Ramos (cell line): ENCODE results near the gene SUPT3H.

Experiments
- in situ Hi-C: fragments of 300-500 bp; cut with MboI; formaldehyde crosslinking; loops from one replicate; pipeline ENCODE4 v1.14.3; 2022; ENCODE audit warnings: low sequenced_read_pairs; ENCODE audit not compliant: unreplicated experiment

SUPT3H gene

DNA sequence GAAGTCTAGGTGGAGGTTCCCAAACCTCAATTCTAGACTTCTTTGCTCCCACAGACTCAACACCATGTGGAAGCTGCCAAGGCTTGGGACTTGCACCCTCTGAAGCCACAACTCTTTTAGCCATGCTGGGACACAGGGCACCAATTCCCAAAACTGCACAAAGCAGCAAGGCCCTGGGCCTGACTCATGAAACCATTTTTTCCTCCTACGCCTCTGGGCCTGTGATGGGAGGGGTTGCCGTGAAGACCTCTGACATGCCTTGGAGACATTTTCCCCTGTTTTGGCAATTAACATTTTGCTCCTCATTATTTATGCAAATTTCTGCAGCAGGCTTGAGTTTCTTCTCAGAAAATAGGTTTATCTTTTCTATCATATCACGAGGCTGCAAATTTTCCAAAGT lies 405.0 kb downstream of the SUPT3H start:
- in situ Hi-C loops = no loop called here

DNA sequence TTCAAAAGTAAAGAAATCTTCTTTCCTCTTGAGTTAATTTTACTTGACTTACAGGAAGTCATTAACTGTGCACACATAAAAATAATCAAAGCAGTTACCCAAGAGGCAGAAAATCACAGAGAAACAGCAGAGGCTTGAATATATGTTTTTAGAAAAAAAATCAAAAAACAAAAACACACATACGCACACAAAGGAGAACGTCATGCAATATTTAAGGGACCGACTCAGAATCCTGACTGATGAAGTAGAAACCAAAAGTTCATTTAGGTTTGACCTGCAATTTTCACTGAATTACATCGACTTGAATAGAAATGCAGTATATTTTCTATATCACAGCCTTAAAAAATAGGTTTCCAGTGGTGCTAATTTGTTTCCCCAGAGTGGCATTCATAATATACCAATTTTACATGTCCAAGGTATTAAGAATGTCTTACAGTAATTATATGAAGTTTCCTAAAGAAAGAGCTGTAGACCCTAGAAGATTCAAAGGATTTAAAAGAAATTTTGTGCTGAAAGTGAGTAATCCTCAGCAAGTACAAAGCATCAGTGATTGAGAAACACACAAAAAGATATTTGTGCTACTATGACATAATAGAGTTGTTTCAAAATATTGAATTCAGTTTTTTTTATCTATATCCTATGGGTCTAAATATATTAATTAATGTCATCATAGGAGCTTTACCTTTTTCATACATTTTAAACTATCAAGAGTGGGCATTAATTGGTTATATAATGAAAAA lies 408.1 kb downstream of the SUPT3H start:
- in situ Hi-C loops = no loop called here

DNA sequence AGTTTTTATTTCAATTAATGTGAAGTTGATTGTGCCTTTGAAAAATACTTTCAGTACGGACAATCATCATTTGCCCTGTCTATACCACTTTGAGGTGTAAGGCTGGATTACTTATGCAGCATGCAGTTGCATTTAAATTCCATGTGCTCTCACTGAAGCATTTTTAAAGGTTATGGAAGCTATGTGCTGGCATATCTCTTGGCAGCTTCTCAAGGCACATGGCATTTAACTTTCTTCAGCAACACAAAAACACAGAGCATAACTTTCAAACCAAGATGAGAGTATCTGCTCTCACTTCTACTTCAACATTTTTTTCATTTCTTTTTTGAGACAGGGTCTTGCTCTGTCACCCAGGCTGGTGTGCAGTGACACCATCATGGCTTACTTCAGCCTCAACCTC lies 410.3 kb downstream of the SUPT3H start:
- in situ Hi-C loops = no loop called here

DNA sequence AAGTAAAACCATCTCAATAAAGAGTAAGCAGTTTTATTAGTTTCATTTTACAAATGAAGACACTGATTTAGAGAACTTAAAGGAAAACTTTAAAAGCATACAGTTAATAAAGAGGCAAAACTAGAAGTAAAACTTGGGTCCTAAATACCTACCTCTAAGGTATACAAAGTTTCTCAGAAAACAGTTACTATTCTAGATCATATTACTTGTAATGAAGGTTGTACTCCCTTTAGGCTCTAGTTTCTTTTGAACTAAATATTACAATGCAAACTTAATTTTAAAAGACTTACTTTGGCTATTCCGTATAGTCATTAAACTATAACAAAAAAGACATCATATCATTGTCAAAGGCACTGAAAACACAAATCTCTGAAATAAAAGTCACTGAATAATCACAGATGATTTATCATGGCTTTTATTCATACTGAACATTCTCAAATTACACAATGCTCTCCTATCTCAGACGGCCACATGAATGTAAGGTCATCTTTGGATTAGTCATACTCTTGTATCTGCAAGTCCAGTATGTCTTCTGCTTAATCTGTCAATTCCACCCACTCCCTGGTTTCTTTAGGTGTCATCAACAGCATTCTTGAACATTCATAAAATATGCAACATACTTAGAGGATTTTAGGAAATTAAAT lies 411.2 kb downstream of the SUPT3H start:
- in situ Hi-C loops = no loop called here

DNA sequence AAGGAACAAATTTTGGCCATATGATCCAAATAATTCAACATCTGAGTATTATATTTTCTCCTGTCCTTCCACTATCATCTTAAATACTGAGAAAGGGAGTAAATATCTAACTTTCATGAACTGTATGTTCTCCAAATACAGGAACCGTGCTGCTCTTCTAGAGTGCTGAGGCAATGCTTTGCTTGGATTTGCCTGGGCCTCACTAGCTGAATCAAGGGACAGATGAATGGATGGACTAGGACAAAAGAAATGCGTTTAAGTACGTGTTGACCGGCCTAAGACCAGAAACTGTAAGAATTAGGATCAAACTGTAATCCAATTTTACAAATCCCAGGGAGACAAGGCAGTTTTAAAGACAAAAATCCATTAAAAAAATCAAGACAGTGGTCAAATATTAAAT lies 412.0 kb downstream of the SUPT3H start:
- in situ Hi-C loops = no loop called here

DNA sequence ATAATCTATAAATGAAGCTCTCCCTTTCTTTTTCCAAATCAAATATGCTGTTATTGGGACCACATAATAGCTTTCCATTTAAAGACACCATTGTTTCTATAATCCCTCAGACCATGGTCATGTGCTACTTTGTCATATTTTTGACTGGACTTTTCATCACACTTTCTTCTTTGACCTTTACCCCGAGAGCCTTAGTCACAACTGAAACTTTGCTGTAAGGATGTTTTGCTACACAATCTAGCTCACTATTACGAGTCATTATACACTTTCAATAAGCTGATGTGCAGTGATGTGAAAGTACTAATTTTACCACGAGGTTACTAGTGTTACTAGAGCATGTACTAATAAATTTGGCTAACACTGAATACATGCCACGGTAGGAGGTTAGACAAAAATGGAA lies 416.8 kb downstream of the SUPT3H start:
- in situ Hi-C loops = no loop called here

DNA sequence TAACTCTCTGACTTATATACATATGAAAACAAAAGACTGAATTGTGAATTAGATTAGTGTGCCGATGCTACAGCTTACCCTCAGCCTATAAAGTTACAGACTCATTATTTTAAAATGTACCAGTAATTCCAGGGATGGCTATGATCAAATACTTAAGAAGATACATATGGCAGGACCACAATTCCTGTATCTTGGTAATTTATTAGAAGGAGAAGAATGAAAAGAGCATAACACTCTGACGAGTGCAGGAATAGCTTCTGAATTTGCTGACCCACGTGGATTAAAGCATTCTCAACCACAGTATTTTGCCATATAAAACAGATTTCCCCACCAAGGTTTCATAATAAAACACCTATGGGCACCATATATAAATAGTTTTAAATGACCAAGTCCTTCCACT lies 418.1 kb downstream of the SUPT3H start:
- in situ Hi-C loops = no loop called here

DNA sequence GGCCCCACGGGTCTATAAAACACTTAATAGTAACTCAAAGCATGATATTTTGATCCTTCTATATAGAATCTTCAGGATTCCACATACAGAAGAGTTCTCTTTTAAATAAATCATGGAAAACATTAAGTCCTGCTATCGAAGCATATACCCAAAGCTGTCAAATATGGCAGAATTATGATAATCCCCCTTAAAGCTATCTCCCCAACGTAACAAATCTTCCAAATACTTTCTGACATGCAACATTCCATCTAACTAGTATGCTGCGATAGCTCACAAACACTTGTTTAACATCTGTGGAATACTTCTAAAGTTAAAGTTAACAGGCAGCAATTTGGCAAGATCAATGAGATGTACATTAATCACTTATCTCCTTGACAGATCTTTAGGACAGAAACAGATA lies 420.6 kb downstream of the SUPT3H start:
- in situ Hi-C loops = no loop called here

DNA sequence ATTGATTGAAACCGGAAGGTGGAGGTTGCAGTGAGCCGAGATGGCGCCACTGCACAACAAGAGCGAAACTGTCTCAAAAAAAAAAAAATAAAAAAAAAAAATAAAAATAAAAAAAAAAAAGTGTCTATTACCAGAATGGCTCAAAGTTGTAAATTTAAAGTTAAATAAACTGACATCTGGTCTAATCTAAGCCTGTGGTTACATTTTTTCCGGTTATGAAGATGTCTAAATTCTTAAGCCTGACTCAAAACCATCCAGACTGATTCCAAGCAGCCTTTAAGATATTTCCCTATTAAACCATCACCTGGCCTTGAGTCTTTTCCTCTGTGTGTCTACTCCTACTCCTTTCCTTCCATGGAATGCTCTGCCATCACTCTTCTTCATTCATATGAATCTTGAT lies 421.3 kb downstream of the SUPT3H start:
- in situ Hi-C loops = no loop called here

DNA sequence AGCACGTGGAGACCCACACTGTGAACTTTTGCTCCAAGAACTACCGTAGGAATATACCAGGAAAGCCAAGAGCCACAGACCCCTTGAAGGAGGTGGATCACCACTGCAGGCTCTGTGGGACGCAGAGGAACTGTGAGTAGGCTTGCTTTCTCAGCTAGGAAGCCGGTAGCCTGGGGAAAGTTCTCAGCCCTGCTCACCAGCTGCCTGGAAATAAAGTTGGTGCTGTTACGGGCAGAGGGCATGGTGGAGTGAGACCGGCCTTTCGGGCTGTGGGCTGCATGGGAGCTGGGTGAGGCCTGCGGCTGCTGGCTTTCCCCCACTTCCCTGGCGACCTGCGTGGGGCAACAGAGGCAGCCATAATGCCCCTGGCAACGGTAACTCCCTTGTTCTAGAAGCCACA lies 422.6 kb downstream of the SUPT3H start:
- in situ Hi-C loops = no loop called here

DNA sequence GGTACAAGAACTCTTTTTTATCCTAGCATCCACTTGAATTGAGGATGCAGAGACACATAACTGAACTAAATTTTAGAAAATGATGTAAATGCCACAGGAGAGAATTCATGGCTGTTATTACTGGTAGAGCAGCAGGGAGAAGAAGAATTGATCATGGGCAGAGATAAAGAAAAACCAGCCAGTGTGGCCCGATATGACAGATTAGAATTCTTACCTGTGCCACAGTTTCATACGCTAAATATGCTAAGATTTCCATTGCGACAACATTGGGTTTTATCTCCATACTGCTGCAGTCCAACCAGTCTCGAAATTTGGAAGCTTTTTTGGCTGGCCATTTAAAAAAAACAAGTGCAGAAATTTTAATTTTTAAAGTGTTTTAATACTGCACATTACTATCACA lies 423.5 kb downstream of the SUPT3H start:
- in situ Hi-C loops = no loop called here

DNA sequence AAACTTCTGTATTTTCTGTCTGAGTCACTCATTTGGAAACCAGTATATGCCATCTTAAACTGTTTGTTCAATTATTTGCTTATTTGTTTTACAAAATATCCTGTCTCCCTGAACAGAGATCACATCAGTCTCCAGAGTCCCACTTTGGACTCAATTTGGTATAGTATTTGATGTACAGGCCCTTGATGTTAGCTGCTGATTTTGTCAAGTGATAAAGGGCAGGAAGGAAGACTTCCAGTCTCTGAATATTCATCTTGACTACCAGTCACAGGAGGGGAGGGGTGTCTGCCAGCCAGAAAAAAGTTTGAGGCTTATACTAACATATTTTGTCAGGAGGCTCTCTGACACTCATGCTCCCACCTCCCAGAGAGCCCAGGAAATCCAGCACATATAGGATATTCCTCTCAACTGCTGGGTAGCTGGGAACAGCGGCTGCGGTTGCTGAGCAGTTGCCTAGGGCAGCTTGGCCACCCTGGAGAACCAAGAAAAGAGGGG lies 426.4 kb downstream of the SUPT3H start:
- in situ Hi-C loops = no loop called here

DNA sequence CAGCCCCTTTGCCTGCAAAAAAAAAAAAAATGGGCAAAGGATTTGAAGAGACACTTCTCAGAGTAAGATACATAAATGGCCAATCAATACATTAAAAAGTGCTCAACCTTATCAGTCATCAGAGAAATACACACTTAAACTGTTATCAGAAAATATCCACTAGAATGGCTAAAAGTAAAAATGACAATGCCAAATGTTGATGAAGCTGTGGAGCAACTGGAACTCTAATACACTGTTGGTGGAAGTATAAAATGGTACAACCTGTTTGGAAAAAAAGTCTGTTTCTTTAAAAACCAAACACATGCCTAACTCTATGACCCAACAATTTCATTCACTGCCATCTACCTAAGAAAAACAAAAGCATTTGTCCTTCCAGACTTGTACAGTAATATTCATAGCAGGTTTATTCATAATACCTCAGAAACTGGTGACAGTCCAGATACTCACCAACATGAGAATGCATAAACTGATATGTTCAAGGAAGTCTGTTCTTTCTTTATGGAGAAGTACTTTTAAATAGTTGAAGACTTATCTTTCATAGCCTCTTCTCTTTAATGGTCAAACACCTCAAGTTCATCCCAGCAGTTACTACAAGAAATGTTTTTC lies 428.0 kb downstream of the SUPT3H start:
- in situ Hi-C loops = no loop called here

DNA sequence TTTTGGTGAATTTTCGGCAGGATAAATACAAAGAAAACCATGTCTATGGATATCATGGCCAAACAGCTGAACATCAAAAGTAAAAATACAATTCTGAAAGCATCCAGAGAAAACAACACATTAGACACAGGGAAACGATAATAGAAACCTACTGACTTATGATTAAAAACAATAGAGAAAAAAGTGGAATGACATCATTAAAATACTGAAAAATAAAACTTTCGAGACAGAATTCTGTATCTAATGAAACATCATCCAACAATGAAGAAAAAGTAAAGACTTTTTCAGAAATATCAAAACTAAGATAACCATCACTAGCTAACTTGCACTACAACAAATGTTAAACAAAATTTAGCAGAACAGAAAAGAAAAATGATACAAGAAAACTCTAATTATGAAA lies 434.2 kb downstream of the SUPT3H start:
- in situ Hi-C loops = no loop called here

DNA sequence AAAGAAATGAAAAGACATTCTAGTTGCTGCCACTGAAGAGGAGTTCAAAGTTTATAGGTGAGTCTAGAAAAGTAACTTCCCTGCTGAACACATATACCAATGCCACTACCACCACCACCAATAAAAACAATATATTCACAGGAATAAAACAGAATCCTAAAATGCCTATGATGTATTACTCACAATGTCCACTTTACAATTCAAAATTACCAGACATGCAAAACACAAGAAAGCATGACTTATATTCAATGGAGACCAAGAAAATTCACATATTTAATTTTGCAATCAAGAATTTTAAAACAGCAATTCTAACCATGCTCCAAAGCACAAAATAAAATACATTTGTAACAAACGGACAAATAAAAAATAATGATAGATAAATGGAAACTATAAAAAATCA lies 434.9 kb downstream of the SUPT3H start:
- in situ Hi-C loops = no loop called here

DNA sequence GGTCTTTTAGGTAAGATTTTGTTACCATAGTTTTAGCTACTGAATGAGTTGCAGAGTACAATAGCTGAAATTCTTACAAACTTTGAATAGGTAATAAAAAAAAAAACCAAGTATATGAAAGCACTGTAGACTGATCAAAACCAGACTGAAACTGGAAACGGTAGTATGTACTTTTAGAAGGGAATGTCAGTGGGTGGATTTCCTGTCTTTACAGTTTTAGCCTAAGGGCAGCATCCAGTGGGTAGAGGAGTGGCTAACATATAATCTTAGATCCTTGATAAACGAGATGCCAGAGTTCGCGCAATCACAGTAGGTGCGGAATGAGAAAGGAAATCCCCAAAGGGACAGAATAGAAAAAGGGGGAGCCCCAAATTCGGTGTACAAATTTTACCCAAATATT lies 435.5 kb downstream of the SUPT3H start:
- in situ Hi-C loops = no loop called here

DNA sequence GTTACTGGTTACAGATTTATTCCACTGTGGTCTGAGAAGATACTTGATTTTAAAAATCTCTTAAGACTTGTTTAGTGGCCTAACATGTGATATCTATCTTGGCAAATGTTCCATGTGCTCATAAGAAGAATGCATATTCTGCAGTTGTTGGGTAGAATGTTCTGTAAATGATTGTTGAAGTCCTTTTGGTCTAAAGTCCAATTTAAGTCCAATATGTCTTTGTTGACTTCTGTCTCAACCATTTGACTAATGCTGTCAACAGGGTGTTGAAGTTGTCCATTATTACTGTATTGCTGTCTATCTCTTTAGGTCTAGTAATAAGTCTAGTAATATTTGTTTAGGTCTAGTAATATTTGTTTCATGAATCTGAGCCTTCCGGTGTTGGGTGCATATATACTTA lies 437.4 kb downstream of the SUPT3H start:
- in situ Hi-C loops = no loop called here

DNA sequence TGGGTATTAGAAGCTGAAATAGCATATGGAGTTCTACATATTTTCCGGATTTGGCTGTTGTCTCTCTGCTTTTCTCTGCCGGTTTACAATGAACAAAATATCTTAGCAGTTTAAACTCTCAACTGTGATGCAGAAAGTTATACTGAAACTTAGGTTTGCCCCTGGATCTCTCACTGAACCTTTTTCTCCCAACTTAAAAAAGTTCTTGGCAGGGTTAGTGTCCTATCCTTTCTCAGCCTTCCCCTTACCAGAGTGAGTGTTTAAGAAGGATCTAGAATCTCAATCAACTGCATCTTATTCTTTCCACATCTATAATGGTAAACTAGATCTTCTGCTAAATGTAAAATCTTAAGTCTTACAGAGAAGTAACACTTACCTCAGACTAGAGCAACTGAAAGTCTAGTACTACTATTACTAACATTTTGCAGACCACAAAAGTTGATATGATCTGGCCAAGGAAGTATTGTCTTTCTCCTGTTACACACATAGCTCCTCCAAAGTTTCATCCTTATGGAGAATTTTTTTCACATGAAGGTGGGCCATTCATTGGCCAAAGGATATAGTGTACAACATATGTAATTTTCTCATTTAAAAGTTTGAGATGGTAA lies 441.9 kb downstream of the SUPT3H start:
- in situ Hi-C loops = no loop called here

DNA sequence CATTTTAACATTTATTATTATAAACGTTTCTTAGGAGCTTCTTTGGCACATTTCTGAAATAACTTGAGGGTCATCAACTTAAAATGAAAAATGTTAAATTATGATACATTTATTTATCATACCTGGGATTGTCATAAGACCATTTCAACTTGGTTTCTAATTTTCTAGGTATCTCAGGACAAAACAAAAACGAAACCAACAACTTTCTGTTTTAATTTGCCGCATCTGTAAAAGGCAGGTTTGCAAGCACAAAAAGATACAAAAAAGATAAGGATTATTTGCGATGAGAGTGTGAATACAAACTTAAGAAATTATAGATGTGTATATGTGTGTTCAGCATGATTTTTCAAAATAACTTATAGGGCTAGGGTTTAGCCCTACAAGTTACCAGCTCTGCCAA lies 444.6 kb downstream of the SUPT3H start:
- in situ Hi-C loops = no loop called here

DNA sequence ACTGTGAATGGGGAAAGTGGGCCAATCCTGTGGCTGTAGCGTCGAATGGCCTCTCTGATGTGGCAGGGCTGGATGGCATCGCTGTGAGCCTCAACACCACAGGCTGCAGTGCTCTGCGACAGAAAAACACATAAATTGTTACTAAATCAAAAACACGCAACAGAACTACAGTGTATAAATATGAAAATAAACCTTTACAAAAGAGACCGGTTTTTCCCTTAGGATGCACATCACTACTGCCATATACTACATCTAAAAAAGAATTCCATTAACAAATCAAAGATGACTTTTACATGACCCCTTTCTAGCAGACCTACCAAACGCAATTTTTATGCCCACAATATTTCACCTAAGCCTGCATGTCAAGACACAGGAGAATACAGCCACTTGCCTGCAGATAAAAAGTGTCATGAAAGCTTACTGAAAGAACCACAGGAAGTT lies 445.1 kb downstream of the SUPT3H start:
- in situ Hi-C loops = no loop called here

DNA sequence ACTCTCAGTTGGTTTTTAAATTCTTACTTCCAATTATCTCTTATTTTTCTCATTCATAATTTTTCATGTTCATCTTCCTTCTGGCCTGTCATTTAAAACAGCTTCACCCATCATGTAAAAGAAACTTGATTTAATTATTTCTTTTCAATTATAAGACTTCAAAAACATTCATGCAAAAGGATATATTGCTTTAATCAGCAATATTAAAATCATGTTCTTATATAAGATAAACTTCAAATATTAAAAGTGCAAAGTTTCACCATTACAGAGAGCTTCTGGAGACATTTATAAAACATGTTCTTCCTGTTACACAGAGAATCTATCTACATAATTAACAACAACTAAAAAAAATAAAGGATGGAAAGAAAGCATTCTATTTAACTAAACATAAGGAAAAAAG lies 446.3 kb downstream of the SUPT3H start:
- in situ Hi-C loops = no loop called here
